Erythroblast (primary cell): Measurements from ENCODE around the gene AGTPBP1.

Experiments used
- GATA1 ChIP-seq: IDR thresholded peaks from 2 replicates; pipeline ENCODE4 v1.6.1; 2011; ENCODE audit warnings: low read depth, mild to moderate bottlenecking, control low read depth, low read length, moderate library complexity
- POLR2A ChIP-seq: IDR thresholded peaks from 2 replicates; pipeline ENCODE4 v1.6.1; 2011; ENCODE audit warnings: mild to moderate bottlenecking, low read length

GRCh38 chr9:85615792-85616191, 126.0 kb downstream of the AGTPBP1 start:
- TF ChIP-seq POLR2A, result no peak
- TF ChIP-seq GATA1, result no peak
